Small intestine (tissue), 7 donors: ENCODE measurements around the gene PIAS4. TPM values are rescaled to one million over a fixed set of nuclear protein-coding genes. Genes with fewer than 3 reads are reported as not detected.
A peak's percentile ranks its signal among the peaks of the same experiment; 100 is the strongest.

Source experiments
- DNase-seq, 2 donors: peaks; one replicate each; pipeline versions ENCODE4 v3.0.0 to v3.0.0-alpha.2; 2013
- FAIRE-seq: peaks from 2 replicates; lab custom pipeline; 2012; peaks lifted over from hg19 to GRCh38; lab: Jason Lieb, UNC
- H3K27ac ChIP-seq, 3 donors: one replicate each; pipeline ENCODE4 v1.5.1; 2013; ENCODE audit warnings: low read length in 2 of 3, mild to moderate bottlenecking in 2 of 3, control low read depth in 1 of 3, inconsistent platforms in 1 of 3, low read depth in 1 of 3, moderate library complexity in 1 of 3
- H3K27me3 ChIP-seq, 3 donors: one replicate each; pipeline ENCODE4 v1.6.1; 2013; ENCODE audit warnings: low read length in 3 of 3, inconsistent platforms in 1 of 3; ENCODE audit not compliant: control insufficient read depth in 3 of 3, insufficient read depth in 3 of 3
- H3K36me3 ChIP-seq, 3 donors: one replicate each; pipeline ENCODE4 v1.6.1; 2013; ENCODE audit warnings: low read length in 3 of 3, inconsistent platforms in 1 of 3, low read depth in 1 of 3, mild to moderate bottlenecking in 1 of 3, moderate library complexity in 1 of 3; ENCODE audit not compliant: control insufficient read depth in 3 of 3, insufficient read depth in 2 of 3
- H3K4me1 ChIP-seq, 3 donors: one replicate each; pipeline ENCODE4 v1.6.1; 2013; ENCODE audit warnings: low read length in 2 of 3, inconsistent platforms in 1 of 3, low read depth in 1 of 3, mild to moderate bottlenecking in 1 of 3, moderate library complexity in 1 of 3; ENCODE audit not compliant: control insufficient read depth in 3 of 3, insufficient read depth in 2 of 3
- H3K4me3 ChIP-seq, 3 donors: one replicate each; pipeline ENCODE4 v1.5.1; 2013; ENCODE audit warnings: low read length in 3 of 3, control low read depth in 1 of 3, inconsistent platforms in 1 of 3, low read depth in 1 of 3, mild to moderate bottlenecking in 1 of 3, moderate library complexity in 1 of 3
- H3K9me3 ChIP-seq, 2 donors: one replicate each; pipeline ENCODE4 v1.6.1; 2013; ENCODE audit warnings: low read depth in 1 of 2, low read length in 1 of 2; ENCODE audit not compliant: control insufficient read depth in 2 of 2, insufficient read depth in 1 of 2
- WGBS, 3 donors: extraction: QIAGEN DNeasy Blood & Tissue Kit; methylation state at CpG; one replicate each; pipeline ENCODE4 v1.1.7; 2013; 5-methylcytosine and 5-hydroxymethylcytosine counted together
- polyA plus RNA-seq, 4 donors: library from polyadenylated mRNA; stranded (reverse) in 3 of 4; unstranded in 1 of 4; fragments of 200-250 nt in 3 of 4; fragments of 120-200 nt in 1 of 4; gene quantifications; one replicate each; pipeline versions ENCODE4 v1.2.1 to v1.2.3, GENCODE V29; 2013
- donor health status: healthy with polysubstance abuse.
- donor health status: control.
- donor health status: control.
- donor health status: Bipolar disorder and iron deficiency.
- donor health status: healthy.

The PIAS4 gene
- polyA plus RNA-seq, 4 donors, result 10.8 to 30.4 (median 13.1) TPM

GRCh38 chr19:4059891-4060620, 52.5 kb downstream of the PIAS4 start:
- Histone ChIP-seq H3K36me3 (peaks cover 1 to 90% (median 4%) of the 10 kb centered on the region in 3 donors), H3K4me3 (peak overlapping the region in 2 of 3 donors; percentile 92 to 95), H3K27ac (peak overlapping the region; percentile 89 to 100 (median 98)), H3K9me3 (no peaks in the 10 kb centered on the region), H3K4me1 (peaks cover 0 to 59% (median 15%) of the 10 kb centered on the region in 3 donors), H3K27me3 (no peaks in the 10 kb centered on the region)
- 8 to 36% (median 12%) methylated on average over 27 to 42 of the region's 42 CpGs for WGBS, 3 donors
- DNase-seq, result peak; percentile 90 to 94
- no peak for FAIRE-seq

GRCh38 chr19:4060621-4061177, 53.2 kb downstream of the PIAS4 start:
- H3K9me3 ChIP-seq, result no peaks in the 10 kb centered on the region
- H3K27me3 ChIP-seq, result no peaks in the 10 kb centered on the region
- no peak for FAIRE-seq
- peak overlapping the region; percentile 89 to 100 (median 98) for H3K27ac ChIP-seq
- peaks cover 0 to 84% (median 4%) of the 10 kb centered on the region in 3 donors for H3K36me3 ChIP-seq
- H3K4me3 ChIP-seq, result peak overlapping the region; percentile 24 to 95 (median 92)
- H3K4me1 ChIP-seq, result peaks cover 0 to 59% (median 15%) of the 10 kb centered on the region in 3 donors
- WGBS, 3 donors, result 14 to 59% (median 16%) methylated on average over 16 of the region's 16 CpGs
- DNase-seq, result peak; percentile 72 to 82

GRCh38 chr19:4061178-4061682, 53.7 kb downstream of the PIAS4 start:
- 8 to 30% (median 12%) methylated on average over 20 to 23 of the region's 23 CpGs for WGBS, 3 donors
- Histone ChIP-seq H3K36me3 (peaks cover 0 to 79% (median 4%) of the 10 kb centered on the region in 3 donors), H3K27ac (peak overlapping the region; percentile 89 to 100 (median 98)), H3K27me3 (no peaks in the 10 kb centered on the region), H3K4me1 (peaks cover 0 to 56% (median 15%) of the 10 kb centered on the region in 3 donors), H3K4me3 (peak overlapping the region; percentile 24 to 95 (median 92)), H3K9me3 (no peaks in the 10 kb centered on the region)
- FAIRE-seq (no peak), DNase-seq (peak; percentile 95)

- H3K27me3 ChIP-seq, result no peaks in the 10 kb centered on the region
- 20 to 52% (median 31%) methylated on average over 28 to 29 of the region's 29 CpGs for WGBS, 3 donors
- H3K9me3 ChIP-seq, result no peaks in the 10 kb centered on the region
- H3K27ac ChIP-seq, result peak overlapping the region; percentile 89 to 100 (median 98)
- H3K4me1 ChIP-seq, result peaks cover 0 to 56% (median 15%) of the 10 kb centered on the region in 3 donors
- peaks cover 0 to 73% (median 4%) of the 10 kb centered on the region in 3 donors for H3K36me3 ChIP-seq
- DNase-seq (peak; percentile 89), FAIRE-seq (no peak)
- H3K4me3 ChIP-seq, result peak overlapping the region in 2 of 3 donors; percentile 92 to 95
Observed at GRCh38 chr19:4061683-4062418, 54.3 kb downstream of the PIAS4 start.

- Histone ChIP-seq H3K27ac (peak overlapping the region; percentile 89 to 100 (median 98)), H3K9me3 (no peaks in the 10 kb centered on the region), H3K4me3 (peak overlapping the region; percentile 16 to 95 (median 92)), H3K4me1 (peaks cover 0 to 56% (median 15%) of the 10 kb centered on the region in 3 donors), H3K36me3 (peaks cover 0 to 64% (median 4%) of the 10 kb centered on the region in 3 donors), H3K27me3 (no peaks in the 10 kb centered on the region)
- DNase-seq, result peak; percentile 47 to 55
- 8 to 53% (median 33%) methylated on average over 27 to 30 of the region's 30 CpGs for WGBS, 3 donors
- no peak for FAIRE-seq
Observed at GRCh38 chr19:4062419-4063368, 55.2 kb downstream of the PIAS4 start.

- no peak for FAIRE-seq
- Histone ChIP-seq H3K9me3 (no peaks in the 10 kb centered on the region), H3K4me1 (peaks cover 0 to 56% (median 13%) of the 10 kb centered on the region in 3 donors), H3K27me3 (no peaks in the 10 kb centered on the region), H3K36me3 (peaks cover 0 to 57% (median 4%) of the 10 kb centered on the region in 3 donors), H3K4me3 (peak overlapping the region; percentile 92 to 100 (median 95)), H3K27ac (peak overlapping the region; percentile 89 to 100 (median 98))
- 5 to 31% (median 13%) methylated on average over 30 to 31 of the region's 31 CpGs for WGBS, 3 donors
- DNase-seq, result peak; percentile 61 to 66
Observed at GRCh38 chr19:4063369-4064148, 56.0 kb downstream of the PIAS4 start.

GRCh38 chr19:4064149-4064495, 56.6 kb downstream of the PIAS4 start:
- Histone ChIP-seq H3K36me3 (peaks cover 0 to 51% (median 4%) of the 10 kb centered on the region in 3 donors), H3K4me3 (peak overlapping the region; percentile 92 to 100 (median 95)), H3K27ac (peak overlapping the region; percentile 89 to 100 (median 98)), H3K9me3 (no peaks in the 10 kb centered on the region), H3K4me1 (peaks cover under 1 to 55% (median 9%) of the 10 kb centered on the region in 3 donors), H3K27me3 (no peaks in the 10 kb centered on the region)
- DNase-seq (peak in 1 of 2 donors; percentile 70), FAIRE-seq (no peak)
- WGBS, 3 donors, result 0 to 5% (median 3%) methylated on average over 22 to 24 of the region's 24 CpGs
